ENCODE results near the gene ADAMTSL1.

ADAMTSL1 gene

DNA sequence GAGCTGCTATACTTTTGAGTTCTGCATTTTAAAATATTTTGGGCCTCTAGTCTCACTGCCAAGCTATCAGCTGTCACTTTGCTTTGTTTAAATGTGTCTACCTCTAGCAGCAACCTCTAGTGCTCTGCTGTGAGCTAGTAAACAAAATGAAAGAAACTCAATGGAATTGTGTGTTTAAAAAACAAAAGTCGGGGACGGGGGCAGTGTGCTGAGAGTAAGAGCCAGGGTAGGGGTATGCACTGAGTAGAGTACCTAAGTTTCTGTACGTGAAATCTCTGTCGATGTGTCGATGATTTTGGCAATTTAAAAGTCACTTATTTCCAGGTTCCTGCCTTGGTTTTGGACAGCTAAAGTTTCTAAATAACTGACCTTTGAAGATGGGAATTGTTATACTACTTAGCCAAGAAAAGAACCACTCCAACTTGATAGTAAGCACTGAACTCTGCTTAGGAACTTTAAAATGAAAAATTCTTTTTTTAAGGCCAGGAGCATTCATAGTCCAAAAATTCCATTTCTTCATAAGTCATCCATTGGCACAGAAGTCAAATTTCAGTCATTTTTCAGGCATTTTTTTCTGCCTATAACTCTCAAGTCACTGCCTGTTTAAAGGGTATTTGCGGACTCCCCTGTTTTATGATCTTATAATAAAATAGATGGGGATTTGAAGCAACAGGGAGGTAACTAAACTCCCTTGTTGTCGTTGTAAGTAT is 447.6 kb downstream of the ADAMTSL1 start:
- Histone ChIP-seq H4K20me1 (ENCODE audit: insufficient read depth) (no peaks in the 10 kb centered on the region), H3K4me2 (no peak overlapping the region), H2AFZ (ENCODE audit: low read depth) (no peak overlapping the region), H3K79me2 (ENCODE audit: insufficient read depth, low read depth) (no peaks in the 10 kb centered on the region), H3K27ac (no peak overlapping the region), H3K4me3 (IDR thresholded peaks at IDR 0.05; ENCODE audit: insufficient read depth, low read depth, low read length) (no peak overlapping the region), H3K36me3 (ENCODE audit: insufficient read depth) (no peaks in the 10 kb centered on the region), H3K4me1 (ENCODE audit: low read depth, poor library complexity, severe bottlenecking) (no peaks in the 10 kb centered on the region), H3K27me3 (ENCODE audit: insufficient read depth, low read depth) (no peaks in the 10 kb centered on the region), H3K9ac (no peak overlapping the region)
- TF ChIP-seq CTCF (conservative IDR thresholded peaks at IDR 0.05; ENCODE audit: low read depth, low read length), result no peak

DNA sequence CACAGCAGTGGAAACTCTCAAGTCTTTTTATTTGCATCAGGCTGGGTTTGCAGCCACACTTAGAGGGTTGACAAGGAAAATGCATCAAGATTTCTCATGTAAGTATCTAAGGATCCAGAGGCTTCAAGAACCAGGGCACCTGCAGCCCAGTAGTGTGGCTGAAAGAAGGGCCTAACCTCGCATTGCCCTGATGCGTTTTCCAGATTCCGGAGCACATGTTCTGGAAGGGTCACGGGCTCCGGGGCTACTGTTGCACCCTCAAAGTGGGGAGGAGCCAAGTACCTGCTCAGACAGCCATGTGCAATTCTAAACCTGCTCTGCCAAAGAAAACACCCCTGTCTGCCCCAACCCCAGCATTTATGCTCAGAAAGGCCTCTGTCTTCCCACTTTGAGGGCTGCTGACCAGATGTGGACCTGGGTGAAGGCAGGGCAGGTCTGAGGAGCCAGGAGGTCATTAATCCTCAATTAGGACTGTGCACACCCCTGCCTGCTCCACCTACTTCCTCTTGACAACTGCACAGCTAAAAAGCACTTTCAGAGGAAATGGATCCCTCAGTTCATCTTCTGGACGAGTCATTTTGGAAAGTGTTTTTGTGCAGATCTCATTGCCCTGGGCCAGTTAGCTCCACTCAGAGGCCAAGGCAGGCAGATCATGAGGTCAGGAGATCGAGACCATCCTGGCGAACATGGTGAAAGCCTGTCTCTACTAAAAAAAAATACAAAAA is 448.4 kb downstream of the ADAMTSL1 start:
- no peaks in the 10 kb centered on the region for H3K27me3 ChIP-seq (ENCODE audit: insufficient read depth, low read depth)
- no peak overlapping the region for H3K9ac ChIP-seq
- H3K27ac ChIP-seq, result no peak overlapping the region
- H3K4me3 ChIP-seq (IDR thresholded peaks at IDR 0.05; ENCODE audit: insufficient read depth, low read depth, low read length), result no peak overlapping the region
- H4K20me1 ChIP-seq (ENCODE audit: insufficient read depth), result no peaks in the 10 kb centered on the region
- no peak overlapping the region for H3K4me2 ChIP-seq
- H3K4me1 ChIP-seq (ENCODE audit: low read depth, poor library complexity, severe bottlenecking), result no peaks in the 10 kb centered on the region
- no peak overlapping the region for H2AFZ ChIP-seq (ENCODE audit: low read depth)
- TF ChIP-seq CTCF (conservative IDR thresholded peaks at IDR 0.05; ENCODE audit: low read depth, low read length), result no peak
- no peaks in the 10 kb centered on the region for H3K79me2 ChIP-seq (ENCODE audit: insufficient read depth, low read depth)
- H3K36me3 ChIP-seq (ENCODE audit: insufficient read depth), result no peaks in the 10 kb centered on the region

DNA sequence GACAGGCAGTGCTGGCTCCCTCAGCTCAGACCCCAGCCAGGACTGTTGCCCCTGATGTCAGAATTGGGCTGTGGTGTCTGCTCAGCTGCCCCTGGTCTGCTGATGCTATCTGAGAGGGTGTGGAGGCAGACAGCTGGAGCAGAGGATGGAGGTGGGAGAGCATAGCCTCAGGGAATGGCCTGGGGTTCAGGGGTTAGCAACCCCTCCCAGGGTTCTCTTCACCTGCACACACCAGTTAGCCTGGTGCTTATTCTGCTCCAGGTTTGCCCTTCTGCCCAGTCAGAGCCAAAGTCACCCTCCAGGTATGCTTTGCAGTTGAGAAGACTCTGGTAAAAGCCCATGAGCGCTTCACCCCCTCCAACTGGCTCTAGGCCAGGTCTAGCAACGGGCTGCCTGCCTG is 449.2 kb downstream of the ADAMTSL1 start:
- no peak for TF ChIP-seq CTCF (conservative IDR thresholded peaks at IDR 0.05; ENCODE audit: low read depth, low read length)
- Histone ChIP-seq H3K36me3 (ENCODE audit: insufficient read depth) (no peaks in the 10 kb centered on the region), H3K4me2 (no peak overlapping the region)

GRCh38 chr9:18923671-18924430 is 449.9 kb downstream of the ADAMTSL1 start:
- Histone ChIP-seq H3K9ac (no peak overlapping the region), H3K4me3 (IDR thresholded peaks at IDR 0.05; ENCODE audit: insufficient read depth, low read depth, low read length) (no peak overlapping the region), H3K4me2 (no peak overlapping the region), H3K27me3 (ENCODE audit: insufficient read depth, low read depth) (no peaks in the 10 kb centered on the region), H2AFZ (ENCODE audit: low read depth) (no peak overlapping the region), H3K27ac (no peak overlapping the region), H3K36me3 (ENCODE audit: insufficient read depth) (no peaks in the 10 kb centered on the region), H3K4me1 (ENCODE audit: low read depth, poor library complexity, severe bottlenecking) (no peaks in the 10 kb centered on the region), H4K20me1 (ENCODE audit: insufficient read depth) (no peaks in the 10 kb centered on the region), H3K79me2 (ENCODE audit: insufficient read depth, low read depth) (no peaks in the 10 kb centered on the region)
- TF ChIP-seq CTCF (conservative IDR thresholded peaks at IDR 0.05; ENCODE audit: low read depth, low read length), result no peak

More for the DNA sequence above, 449.2 kb downstream of the ADAMTSL1 start:
- H3K4me1 ChIP-seq (ENCODE audit: low read depth, poor library complexity, severe bottlenecking), result no peaks in the 10 kb centered on the region
- no peak overlapping the region for H3K4me3 ChIP-seq (IDR thresholded peaks at IDR 0.05; ENCODE audit: insufficient read depth, low read depth, low read length)
- no peaks in the 10 kb centered on the region for H3K79me2 ChIP-seq (ENCODE audit: insufficient read depth, low read depth)
- H3K27ac ChIP-seq, result no peak overlapping the region
- H4K20me1 ChIP-seq (ENCODE audit: insufficient read depth), result no peaks in the 10 kb centered on the region
- H3K9ac ChIP-seq, result no peak overlapping the region
- no peak overlapping the region for H2AFZ ChIP-seq (ENCODE audit: low read depth)
- no peaks in the 10 kb centered on the region for H3K27me3 ChIP-seq (ENCODE audit: insufficient read depth, low read depth)

Data from KMS-11 (cell line).